ENCODE data around the gene UBA3.

Gene UBA3

DNA sequence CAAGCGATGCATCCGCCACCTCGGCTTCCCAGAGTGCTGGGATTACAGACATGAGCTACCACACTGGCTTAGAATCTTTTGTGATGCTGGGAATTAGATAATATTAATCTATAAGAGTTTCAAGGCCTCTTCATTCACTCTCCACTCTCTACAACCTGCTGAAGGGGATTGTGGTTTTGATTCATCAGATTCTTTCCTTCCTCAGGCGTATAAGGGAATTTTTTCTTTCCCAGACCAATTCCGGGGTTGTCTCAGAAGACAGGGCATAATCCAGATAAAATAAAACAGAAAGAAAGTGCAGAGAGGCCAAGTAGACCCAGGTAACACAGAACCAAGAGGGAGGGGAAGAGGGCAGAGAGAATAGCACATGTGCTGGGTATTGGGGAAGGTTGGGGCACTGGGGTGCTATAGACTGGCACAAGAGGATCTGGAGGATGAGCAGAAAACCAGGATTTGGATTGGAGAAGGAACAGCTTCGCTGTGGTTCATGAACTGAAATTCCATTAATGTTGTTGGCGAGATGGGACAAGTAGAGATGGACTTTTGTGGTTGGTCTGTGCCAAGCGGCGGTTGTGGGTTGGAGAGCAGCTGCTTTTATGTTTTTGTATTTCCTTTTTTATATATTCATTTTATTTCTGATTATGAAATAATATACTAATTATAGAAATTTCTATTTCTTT, 17.4 kb upstream of the UBA3 start:
- DNase-seq: no peak

DNA sequence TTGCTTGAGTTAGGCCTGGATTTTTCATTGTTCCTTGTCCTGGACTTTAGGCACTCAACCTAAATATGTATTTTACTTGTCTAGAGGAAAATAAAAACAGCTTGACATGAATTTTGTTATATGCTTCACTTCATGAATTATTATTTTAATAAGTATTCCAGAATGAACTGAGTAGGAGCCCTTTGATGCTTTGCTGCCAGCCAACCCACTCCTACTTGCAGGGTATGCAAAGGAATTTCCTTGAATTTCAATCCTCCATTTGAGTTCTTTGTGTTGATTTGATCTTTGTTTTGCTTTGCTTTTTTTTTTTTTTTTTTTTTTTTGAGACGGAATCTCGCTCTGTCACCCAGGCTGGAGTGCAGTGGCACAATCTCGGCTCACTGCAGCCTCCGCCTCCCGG, 16.1 kb upstream of the UBA3 start:
- no peak for DNase-seq

DNA sequence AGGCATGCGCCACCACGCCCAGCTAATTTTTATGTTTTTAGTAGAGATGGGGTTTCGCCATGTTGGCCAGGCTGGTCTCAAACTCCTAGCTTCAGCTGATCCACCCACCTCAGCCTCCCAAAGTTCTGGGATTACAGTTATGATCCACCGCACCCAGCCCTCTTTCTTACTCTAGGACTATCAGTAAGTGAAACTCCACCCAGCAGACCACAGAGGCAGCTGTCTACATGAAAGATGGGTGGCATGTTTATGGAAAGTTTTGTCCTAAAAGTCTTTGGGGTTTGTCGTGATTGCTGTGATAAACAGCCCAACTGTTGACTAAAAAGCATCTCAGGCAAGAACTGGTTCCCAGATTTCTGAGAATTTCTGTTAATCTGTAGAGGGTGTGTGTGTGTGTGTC, 15.5 kb upstream of the UBA3 start:
- no peak for DNase-seq

DNA sequence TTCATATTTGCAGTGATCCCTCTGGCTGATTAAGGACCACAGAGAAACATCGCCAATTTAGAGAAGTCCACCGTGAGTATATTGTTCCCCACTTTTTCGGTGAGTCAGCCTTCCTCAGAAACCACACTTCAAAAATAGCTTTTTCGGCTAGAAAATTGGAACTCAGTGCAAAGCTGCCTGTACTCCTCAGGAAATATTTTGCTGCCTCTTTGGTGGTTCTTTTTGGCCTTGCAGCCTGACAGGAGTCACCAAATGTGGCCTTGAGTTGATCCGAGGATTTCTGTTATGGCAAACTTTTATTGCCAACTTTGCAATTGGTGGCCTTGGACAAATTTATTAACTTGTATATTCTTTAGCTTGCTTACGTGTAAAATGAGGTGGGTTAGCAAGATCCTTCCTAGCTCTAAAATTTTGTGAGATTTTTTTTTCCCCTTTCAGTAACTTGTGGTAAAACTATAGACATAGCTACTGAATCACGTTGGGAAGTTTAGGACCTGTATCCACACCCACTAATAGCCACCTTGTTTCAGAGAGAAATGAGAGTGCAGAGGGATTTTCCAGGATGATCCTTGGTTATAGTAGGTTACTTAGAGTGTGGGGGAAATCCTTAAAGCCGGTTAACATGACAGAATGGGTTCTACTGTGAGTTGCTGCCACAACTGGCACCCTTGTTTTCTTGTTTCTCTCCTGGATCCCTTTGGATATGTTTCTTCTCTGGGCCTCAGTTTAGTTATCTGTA, 14.5 kb upstream of the UBA3 start:
- DNase-seq: no peak

DNA sequence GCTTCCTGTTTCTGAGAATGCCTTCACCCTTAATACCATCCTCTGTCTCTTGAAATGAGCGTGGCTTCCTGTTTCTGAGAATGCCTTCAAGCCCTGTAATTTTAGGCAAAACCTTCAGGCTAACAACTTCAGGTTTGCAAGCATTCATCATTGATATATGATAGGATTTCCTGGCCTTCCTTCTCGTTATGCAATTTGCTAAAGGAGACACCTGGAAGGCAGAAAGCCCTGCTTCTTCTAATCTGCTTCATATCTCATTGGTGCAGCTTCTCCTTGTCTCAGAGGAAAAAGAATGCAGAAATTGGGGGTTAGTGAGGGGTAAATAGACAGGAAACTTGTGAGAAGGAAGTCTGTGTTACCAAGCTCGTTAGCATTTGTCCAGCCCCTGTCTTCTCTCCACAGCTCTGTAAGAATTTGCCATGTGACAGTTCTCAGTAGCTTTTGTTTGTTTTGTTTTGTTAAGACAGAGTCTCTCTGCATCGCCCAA, 11.9 kb upstream of the UBA3 start:
- no peak for DNase-seq

DNA sequence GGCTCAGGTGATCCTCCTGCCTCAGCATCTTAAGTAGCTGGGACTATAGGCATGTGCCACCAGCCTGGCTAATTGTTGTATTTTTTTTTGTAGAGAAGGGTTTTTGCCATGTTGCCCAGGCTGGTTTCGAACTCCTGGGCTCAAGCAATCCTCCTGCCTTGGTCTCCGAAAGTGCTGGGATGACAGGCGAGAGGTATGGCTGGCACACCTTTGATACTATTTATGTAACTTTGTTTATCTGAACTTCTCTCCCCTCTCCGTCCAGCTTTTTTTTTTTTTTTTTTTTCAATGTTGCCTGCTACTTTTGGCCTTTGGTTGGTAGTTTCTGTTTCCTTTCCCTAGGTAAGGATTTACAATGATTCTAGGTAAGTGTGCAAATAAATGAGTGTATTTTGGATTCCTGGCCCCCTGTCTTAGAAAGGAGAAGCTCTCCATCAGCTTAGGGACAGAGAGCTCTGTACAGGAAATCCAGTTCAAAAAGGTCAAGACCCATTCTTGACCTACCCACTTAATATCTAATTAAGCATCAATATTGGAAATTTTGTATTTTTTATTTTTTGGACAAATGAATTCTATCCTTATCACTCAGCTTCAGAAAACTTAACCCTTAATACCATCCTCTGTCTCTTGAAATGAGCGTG, 11.3 kb upstream of the UBA3 start:
- DNase-seq: no peak

DNA sequence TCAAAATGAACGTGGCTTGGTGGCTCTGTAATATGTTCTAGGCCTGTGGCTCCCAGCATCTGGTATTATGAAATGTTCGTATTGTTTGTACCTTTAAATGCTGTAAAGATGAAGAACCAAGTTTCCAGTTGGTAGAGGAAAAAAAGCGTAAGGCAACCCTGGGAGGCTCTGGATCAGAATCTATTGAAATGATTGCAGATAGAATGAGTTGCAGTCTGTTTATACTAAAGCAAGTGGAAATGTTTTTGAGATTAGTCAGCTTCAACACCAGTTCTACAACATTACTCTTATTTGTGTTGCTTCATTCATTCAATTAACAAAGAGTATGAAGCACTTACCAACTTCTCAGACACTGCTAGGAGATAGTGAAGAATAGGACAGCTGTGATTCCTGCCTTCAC, 9.9 kb upstream of the UBA3 start:
- peak in 1 of 2 experiments; percentile 21 for DNase-seq

DNA sequence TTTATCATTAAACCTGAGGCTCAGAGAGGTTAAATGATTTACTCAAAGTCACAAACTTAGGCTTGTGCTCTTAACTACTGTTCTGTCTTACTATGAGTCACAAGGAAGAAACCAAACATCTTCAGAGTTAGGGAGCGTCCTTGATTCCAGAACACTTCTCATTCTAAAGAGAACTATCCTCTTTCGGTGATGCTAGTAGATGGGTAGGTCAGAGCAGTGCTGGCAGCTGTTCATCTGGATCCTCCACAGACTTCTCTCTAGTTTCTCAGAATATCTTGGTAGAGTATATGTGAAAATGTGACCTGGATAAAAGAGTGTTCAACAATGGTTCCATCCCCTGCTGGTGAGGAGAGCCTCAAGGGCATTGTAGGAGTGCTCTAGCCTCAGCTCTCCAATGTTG, 7.9 kb upstream of the UBA3 start:
- no peak for DNase-seq

DNA sequence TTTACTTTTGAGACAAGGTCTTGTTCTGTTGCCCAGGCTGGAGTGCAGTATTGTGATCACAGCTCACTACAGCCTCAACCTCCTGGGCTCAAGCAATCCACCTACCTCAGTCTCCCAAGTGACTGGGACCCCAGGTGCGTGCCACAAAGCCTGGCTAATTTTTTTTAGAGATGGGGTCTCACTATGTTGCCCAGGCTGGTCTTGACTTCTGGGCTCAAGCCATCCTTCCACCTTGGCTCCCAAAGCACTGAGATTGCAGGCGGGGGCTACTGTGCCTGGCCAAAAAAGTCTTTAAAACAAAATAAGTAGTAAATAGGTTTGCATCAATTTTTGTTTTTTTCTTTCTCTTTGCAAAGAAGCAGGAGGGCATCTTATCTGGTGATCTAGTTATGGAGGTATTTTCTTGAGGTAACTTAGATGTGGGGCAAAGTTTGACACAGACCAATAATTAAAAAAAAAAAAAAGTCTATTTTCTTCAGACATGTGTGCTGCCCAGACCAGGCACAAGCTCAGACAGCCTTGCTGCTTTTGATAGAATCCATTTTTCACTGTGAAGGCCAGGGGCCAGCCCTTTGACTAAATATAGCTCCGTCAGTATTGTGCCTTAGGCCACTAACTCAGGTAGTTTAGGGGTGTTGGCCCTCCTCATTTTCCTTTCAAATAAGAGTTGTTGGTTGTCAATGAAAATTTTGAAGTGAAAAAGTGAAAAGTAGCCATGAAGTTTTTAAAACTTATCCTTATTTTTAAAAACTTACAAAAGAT, 7.0 kb upstream of the UBA3 start:
- no peak for DNase-seq

DNA sequence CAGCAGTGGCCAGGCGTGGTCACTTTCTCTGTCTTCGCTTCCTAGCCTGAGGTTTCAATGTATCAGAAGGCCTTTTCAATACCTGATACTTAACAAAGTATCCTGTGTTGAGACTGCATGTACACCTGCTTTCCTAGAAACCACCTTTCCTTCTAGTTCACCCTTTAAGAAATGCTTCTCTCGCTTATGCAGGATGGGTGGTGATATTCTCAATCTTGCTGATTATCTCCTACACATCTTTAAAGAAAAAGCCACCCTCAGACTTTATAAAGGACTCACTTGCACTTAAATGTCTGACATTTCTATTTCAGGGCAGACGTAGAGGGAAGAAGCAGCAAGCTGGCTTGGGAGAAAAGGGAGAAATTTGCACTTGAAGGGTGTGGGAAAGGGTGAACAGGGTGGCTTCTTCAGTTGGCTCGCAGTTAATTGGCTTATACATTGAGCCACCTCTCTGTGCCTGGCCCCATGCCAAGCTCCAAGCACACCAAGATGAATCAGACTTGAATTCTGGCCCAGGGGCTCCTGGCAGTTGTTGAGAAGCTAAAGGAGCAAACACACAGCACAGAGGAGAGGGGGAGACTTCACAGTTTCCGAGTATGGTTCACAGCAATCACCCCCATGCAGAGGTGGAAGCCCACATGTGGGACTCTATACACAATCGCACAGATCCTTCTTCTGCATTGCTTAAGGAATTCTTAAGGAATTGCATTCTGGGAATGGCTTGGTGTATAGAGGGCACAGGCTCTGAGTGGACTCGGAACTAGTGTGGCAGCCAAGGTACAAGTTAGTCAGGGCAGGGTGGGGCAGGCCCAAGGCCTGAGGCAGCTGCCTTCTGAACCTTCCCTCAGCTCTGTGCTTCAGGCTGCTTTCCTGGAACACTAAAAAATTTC, 5.9 kb upstream of the UBA3 start:
- peak; percentile 3 to 46 for DNase-seq

DNA sequence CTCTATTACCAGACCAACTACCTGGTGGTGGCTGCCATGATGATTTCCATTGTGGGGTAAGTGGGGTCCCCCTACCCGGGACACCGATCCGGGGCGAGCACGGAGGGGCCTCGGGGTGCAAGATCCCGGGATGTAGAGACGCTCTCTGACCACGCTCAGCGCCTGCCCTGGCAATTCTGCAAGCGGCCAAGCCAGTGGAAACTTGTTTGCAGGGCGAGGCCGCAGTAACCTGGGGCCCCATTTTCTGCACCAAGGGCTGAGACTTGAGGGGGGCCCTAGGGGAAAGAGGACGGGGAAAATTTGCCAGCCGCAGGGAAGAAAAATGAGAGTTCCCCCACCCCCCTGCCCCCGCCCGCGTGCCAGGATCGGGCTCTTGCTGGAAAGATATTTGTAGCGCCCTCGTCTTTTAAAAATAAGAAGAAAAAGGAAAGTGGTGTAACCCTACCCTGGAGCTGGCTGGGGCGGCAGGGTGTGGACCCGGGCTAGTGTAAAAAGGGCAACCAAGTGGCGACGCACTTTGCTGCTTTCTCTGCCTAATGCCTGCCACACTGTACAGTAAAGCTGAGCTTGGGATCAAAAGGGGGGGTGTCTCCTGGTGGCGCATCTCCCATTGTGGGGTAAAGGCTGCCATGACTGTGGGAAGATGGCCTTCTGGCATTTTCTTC, 5.1 kb upstream of the UBA3 start:
- no peak for DNase-seq

DNA sequence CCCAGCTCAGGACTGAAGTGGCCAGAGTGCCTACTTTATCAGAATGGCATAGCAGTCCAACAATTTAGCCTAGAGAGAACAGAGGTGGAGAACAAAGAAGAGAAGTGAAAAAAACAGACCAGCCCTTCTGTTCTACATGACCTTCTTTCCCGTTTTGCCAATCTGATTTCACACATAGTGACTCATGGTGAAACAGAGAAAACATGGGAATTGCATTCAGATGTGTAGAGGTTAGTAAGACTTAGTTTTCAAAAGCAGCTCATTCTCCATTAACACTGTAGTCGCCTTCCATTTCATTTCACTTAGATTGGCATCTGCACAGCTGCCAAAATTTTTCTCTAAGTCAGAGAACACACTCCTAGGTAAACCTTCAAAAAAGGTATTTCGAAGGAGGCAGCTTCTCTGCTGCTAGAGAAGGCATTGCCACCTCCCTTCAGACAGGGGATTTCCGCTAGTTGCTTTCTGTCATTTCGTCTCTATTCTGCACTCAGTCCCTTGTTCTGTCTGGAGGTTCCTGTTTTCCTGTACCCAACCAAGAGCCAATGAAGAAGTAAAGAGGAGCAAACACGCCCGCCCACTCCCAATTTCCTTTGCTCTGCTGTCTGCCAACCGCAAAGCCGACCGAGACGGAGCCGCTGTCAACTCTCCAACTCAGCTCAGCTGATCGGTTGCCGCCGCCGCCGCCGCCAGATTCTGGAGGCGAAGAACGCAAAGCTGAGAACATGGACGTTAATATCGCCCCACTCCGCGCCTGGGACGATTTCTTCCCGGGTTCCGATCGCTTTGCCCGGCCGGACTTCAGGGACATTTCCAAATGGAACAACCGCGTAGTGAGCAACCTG, 4.4 kb upstream of the UBA3 start, which contains the start of gene ARL6IP5:
Gene ARL6IP5, plus strand, starts transcription at position 612 of the 842 bp plus-strand sequence. Its CDS starts 111 bp downstream, at position 723.
- peak; percentile 62 to 91 for DNase-seq

DNA sequence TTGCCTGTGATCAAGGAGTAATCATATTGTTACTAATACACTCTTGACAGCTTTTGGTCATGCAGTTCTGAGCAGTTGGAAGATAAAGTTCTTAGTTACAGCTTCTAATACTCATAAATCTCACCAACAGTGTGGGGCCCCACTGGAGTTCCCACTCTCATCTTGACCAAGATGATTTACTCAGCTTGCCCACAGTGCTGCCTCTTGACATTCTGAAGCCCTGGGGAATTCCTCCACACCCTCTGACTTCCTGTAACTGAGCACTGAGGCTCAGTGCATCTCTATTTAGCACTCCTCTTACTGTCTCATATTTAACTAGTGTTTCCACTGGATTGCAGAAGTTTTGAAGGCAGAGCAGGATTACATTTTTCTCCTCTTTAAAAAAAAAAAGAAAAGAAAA, 2.6 kb upstream of the UBA3 start:
- peak in 1 of 2 experiments; percentile 32 for DNase-seq

DNA sequence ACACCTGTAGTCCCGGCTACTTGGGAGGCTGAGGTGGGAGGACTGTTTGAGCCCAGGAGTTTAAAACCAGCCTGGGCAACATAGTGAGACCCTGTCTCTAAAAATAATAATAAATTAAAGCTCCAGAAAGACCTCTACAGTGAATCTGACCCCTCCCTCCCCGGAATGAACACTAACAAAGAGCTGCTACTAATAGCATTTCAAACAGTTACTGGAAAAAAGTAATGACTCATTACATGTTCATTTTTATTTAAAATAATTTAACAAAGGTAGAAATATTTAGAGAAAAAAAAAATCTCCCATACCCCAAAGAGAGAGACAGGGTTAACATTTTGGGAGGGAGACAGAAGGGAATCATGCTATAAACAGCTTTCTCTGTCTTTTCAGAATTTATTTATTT, 2.2 kb upstream of the UBA3 start:
- DNase-seq: no peak

DNA sequence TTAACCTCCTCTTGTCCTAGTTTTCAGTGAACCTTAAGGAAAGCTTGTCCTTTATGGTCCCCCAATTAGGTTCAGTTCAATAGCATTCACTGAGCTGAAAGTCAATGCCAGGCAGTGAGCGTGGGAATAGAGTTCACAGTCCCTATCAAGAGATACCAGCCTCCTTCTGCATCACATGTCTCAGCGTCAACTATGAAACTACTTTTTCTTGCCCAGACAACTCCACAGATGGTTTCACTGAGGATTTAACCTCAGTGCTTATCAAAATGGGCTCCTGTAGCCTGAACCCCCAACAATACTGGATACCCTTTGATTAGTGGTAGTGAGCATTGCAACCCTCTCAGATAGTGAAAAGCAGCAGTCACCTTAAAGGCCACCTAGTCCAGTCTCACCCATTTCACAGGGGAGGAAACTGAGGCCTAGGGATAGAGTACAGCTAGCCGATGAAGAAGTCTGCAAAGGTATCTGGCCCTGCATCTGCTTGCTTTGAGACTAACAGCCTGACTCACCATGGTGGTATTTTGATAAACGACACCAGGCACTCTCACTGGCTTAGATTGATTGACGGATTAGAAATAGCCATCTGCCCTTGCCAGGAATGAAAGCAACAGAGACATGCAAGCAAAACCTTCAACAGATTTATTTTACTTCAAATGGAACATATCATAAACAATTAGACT, 1.6 kb upstream of the UBA3 start:
- DNase-seq: peak in 1 of 2 experiments; percentile 39

DNA sequence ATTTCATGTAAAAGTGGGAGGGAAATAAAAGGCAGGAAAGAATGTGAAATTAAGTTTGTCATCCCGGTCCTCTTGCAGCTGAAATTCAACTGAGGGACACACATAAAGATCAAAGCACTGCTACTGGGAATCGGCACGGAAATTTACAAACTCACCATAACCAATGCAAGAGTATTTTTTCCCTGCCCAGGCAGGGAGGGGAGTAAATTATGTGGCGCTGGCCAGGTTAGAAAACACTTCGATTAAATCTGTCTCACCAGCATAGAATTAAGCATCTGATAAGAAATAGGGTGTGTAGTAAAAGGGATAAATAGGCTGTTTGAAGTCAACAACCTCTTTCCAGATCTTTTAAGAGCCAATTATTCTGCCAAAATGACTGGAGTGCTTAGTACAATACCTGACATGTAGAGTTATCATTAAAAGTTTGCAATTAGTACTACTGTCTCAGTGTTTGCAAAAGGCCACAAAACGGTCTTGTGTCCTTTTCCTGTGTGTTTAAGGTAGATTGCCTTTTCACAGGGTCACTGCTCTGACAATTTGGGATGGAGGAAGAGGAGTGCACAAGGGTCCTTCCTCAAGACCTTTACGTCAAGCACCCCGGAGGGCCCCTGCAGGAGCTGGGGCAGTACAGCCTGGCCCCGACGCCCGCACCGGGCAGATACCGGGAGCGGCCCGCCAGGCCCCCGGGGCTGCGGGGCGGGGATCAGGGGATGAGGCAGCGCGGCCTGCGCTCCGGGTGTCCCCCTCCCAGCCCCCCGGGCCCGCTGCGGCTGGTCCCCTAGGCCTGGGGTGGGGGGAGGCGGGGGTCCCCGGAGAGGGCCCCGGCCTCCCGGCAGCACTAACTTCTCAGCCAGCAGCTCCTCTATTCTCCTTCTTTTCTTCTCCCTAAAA, 651 bp downstream of the UBA3 start:
- no peak for DNase-seq

DNA sequence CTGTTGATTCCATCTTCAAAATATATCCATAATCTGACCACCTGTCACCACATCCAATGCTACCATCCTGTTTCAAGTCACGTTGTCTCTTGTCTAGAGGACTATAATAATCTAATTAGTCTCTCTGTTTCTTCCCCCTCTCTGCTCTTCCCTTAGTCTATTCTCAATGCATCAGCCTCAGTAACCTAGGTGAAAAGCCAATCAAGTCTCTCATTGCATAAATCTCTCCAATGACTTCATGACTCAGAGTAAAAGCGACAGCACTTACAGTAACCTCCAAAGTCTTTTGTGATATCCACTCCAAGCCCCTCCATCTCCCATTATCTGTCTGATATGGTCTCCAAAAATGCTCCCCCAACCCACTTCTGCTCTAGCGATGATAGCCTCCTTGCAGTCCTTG, 7.2 kb downstream of the UBA3 start:
- DNase-seq: no peak

DNA sequence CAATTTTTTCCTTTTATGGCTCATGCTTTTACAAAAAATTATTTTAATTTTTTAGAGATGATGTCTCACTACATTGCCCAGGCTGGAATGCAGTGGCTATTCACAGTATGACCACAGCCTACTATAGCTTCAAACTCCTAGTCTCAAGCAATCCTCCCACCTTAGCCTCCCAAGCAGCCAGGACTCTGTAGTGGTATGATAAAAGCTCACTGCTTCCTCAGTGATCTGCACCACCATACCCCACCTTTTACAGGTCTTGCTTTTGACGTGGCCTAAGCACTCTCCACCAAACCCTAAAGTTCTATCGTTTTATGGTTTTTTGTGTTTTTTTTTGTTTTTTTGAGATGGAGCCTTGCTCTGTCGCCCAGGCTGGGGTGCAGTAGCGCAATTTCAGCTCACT, 14.0 kb downstream of the UBA3 start:
- DNase-seq: no peak

Data from SW 1271 (cell line).